Natural killer cell (primary cell): Measurements from ENCODE around the gene CCDC51. TPM values are rescaled to one million over a fixed set of nuclear protein-coding genes. Genes with fewer than 3 reads are reported as not detected.
"Not testable (repeated sequence)": the region's sequence is repeated elsewhere in the genome, so short reads cannot be mapped to it uniquely, and the experiment has no call there.

Experiments used
- ATAC-seq, 3 donors: fragments of 150-1000 bp in 2 of 3; fragments of 200-7000 bp in 1 of 3; cut with Tn5 transposase; 1 replicate in 1 of 3; 2 replicates in 2 of 3; pipeline ENCODE4 v1.10.0; 2021; ENCODE audit warnings: mild to moderate bottlenecking in 2 of 3, moderate library complexity in 2 of 3
- DNase-seq, 2 donors: peaks; one replicate each; pipeline versions ENCODE4 v3.0.0 to v3.0.0-alpha.2; 2013 to 2021; ENCODE audit warnings: mixed read lengths in 1 of 2
- H3K27ac ChIP-seq: one replicate; pipeline ENCODE4 v1.5.1; 2013; ENCODE audit warnings: mild to moderate bottlenecking, low read length
- H3K27me3 ChIP-seq: one replicate; pipeline ENCODE4 v1.6.1; 2013; ENCODE audit warnings: low read length; ENCODE audit not compliant: control insufficient read depth, insufficient read depth
- H3K36me3 ChIP-seq: one replicate; pipeline ENCODE4 v1.6.1; 2013; ENCODE audit warnings: low read length; ENCODE audit not compliant: control insufficient read depth, insufficient read depth
- H3K4me1 ChIP-seq: one replicate; pipeline ENCODE4 v1.6.1; 2013; ENCODE audit warnings: low read length; ENCODE audit not compliant: control insufficient read depth, insufficient read depth
- H3K4me3 ChIP-seq: one replicate; pipeline ENCODE4 v1.5.1; 2013; ENCODE audit warnings: low read length
- H3K9me3 ChIP-seq: one replicate; pipeline ENCODE4 v1.6.1; 2013; ENCODE audit warnings: low read length; ENCODE audit not compliant: control insufficient read depth, insufficient read depth
- H3K27ac Mint-ChIP-seq, 2 donors: one replicate each; pipeline ENCODE4 v1.8.0; 2022; ENCODE audit warnings: mild to moderate bottlenecking in 2 of 2, mixed read lengths in 2 of 2, moderate library complexity in 1 of 2
- H3K27me3 Mint-ChIP-seq, 2 donors: one replicate each; pipeline ENCODE4 v1.8.0; 2022; ENCODE audit warnings: low read depth in 2 of 2, mixed read lengths in 2 of 2
- H3K36me3 Mint-ChIP-seq: one replicate; pipeline ENCODE4 v1.8.0; 2022; ENCODE audit warnings: mixed read lengths
- H3K4me1 Mint-ChIP-seq, 2 donors: one replicate each; pipeline ENCODE4 v1.8.0; 2022; ENCODE audit warnings: mixed read lengths in 2 of 2
- H3K4me3 Mint-ChIP-seq: one replicate; pipeline ENCODE4 v1.8.0; 2022; ENCODE audit warnings: mild to moderate bottlenecking, moderate library complexity, mixed read lengths
- H3K9me3 Mint-ChIP-seq, 2 donors: one replicate each; pipeline ENCODE4 v1.8.0; 2022; ENCODE audit warnings: mixed read lengths in 2 of 2
- CTCF ChIP-seq: fragments of 200-600 bp; IDR thresholded peaks from one replicate; pipeline ENCODE4 v1.8.0; 2022; ENCODE audit warnings: antibody characterized with exemption
- WGBS: methylation state at CpG from one replicate; pipeline ENCODE4 v1.1.7; 2013; ENCODE audit warnings: missing lambda C conversion rate; ENCODE audit not compliant: insufficient coverage; 5-methylcytosine and 5-hydroxymethylcytosine counted together
- intact Hi-C: fragments of 100-400 bp; cut with micrococcal nuclease; formaldehyde crosslinking; loops from one replicate; pipeline ENCODE4 v1.14.2; 2022
- total RNA-seq, 4 donors: library from RNA; stranded (reverse); fragments of 120-200 nt in 1 of 4; gene quantifications; one replicate each; pipeline versions ENCODE4 v1.2.3 to v1.2.4, GENCODE V29; 2013 to 2022

CCDC51 gene
- total RNA-seq = 1 to 10 TPM; 4.4 to 8.8 (median 6.8) TPM
- total RNA-seq (2013) = 9.1 TPM

GRCh38 chr3:48439820-48440589 is at the start of gene CCDC51, which contains the start of gene TMA7:
CCDC51 (minus strand) TSS chr3:48440119; CDS start chr3:48435128, 4,991 bp downstream.
TMA7 (plus strand) TSS chr3:48440257; CDS start chr3:48440297, 40 bp downstream.
- Mint-ChIP-seq H3K4me3 (peak within 1 kb of the TSS; percentile 97), H3K27me3 (no peaks in the 10 kb centered on the region), H3K27ac (peak within 1 kb of the TSS in 1 of 2 donors; percentile 96), H3K9me3 (no peaks in the 10 kb centered on the region), H3K4me1 (peaks cover 29 to 32% of the 10 kb centered on the region in 2 donors), H3K36me3 (no peaks in the 10 kb centered on the region)
- no peaks in the 10 kb centered on the region for H3K9me3 ChIP-seq
- ATAC-seq (peak; percentile 95 to 99 (median 96)), DNase-seq (peak; percentile 96 to 98)
- under 1% methylated on average over 54 of the region's 54 CpGs for WGBS
- H3K4me1 ChIP-seq = peaks cover 34% of the 10 kb centered on the region
- H3K36me3 ChIP-seq = peaks cover 19% of the 10 kb centered on the region
- TF ChIP-seq CTCF = no peak
- no peaks in the 10 kb centered on the region for H3K27me3 ChIP-seq
- intact Hi-C loops = loop anchor here (1.0 kb wide), 2 partner anchors 33 to 39 kb away; no protein-coding TSS in a partner anchor
- H3K27ac ChIP-seq = peak within 1 kb of the TSS; percentile 91
- peak within 1 kb of the TSS; percentile 82 for H3K4me3 ChIP-seq

- no peaks in the 10 kb centered on the region for H3K36me3 Mint-ChIP-seq
- no peaks in the 10 kb centered on the region for H3K4me1 Mint-ChIP-seq
- ATAC-seq (no peak), DNase-seq (no peak)
- intact Hi-C loops = no loop called here
- Histone ChIP-seq H3K4me3 (no peak overlapping the region), H3K27me3 (no peaks in the 10 kb centered on the region), H3K27ac (no peak overlapping the region), H3K4me1 (no peaks in the 10 kb centered on the region), H3K36me3 (no peaks in the 10 kb centered on the region), H3K9me3 (no peaks in the 10 kb centered on the region)
- no peak for TF ChIP-seq CTCF
- H3K9me3 Mint-ChIP-seq = no peaks in the 10 kb centered on the region
- 92% methylated on average over 5 of the region's 5 CpGs for WGBS
- no peak overlapping the region for H3K27ac Mint-ChIP-seq
- no peaks in the 10 kb centered on the region for H3K27me3 Mint-ChIP-seq
- no peak overlapping the region for H3K4me3 Mint-ChIP-seq
Measured at GRCh38 chr3:48486952-48487351, 47.0 kb upstream of the CCDC51 start.

- DNase-seq, H3K9me3 Mint-ChIP-seq, H3K27ac ChIP-seq, intact Hi-C loops, H3K36me3 ChIP-seq, H3K4me3 Mint-ChIP-seq, H3K9me3 ChIP-seq, H3K36me3 Mint-ChIP-seq, H3K27me3 Mint-ChIP-seq, H3K4me3 ChIP-seq, H3K27ac Mint-ChIP-seq, H3K27me3 ChIP-seq, ATAC-seq: not testable (repeated sequence)
- H3K4me1 Mint-ChIP-seq = peaks cover 21% of the 10 kb centered on the region in 2 donors
- WGBS = 93% methylated on average over 6 of the region's 6 CpGs
- peaks cover 23% of the 10 kb centered on the region for H3K4me1 ChIP-seq
Measured at GRCh38 chr3:48482822-48483221, 42.9 kb upstream of the CCDC51 start.

- H3K9me3 ChIP-seq, H3K36me3 Mint-ChIP-seq, ATAC-seq, intact Hi-C loops, H3K4me3 ChIP-seq, DNase-seq, H3K27me3 Mint-ChIP-seq, H3K27me3 ChIP-seq, H3K27ac ChIP-seq, H3K4me3 Mint-ChIP-seq, H3K27ac Mint-ChIP-seq, H3K9me3 Mint-ChIP-seq, H3K36me3 ChIP-seq: not testable (repeated sequence)
- 98% methylated on average over 7 of the region's 11 CpGs for WGBS
- peaks cover 26% of the 10 kb centered on the region in 2 donors for H3K4me1 Mint-ChIP-seq
- peaks cover 33% of the 10 kb centered on the region for H3K4me1 ChIP-seq
Measured at GRCh38 chr3:48480891-48481290, 41.0 kb upstream of the CCDC51 start.
